ENCODE measurements around the gene CHSY3. TPM values are rescaled to one million over a fixed set of nuclear protein-coding genes. Genes with fewer than 3 reads are reported as not detected.

The CHSY3 gene
- total RNA-seq, 1 donor from 2014 or later: 0.85 TPM

- no peaks in the 10 kb centered on the region for H3K36me3 ChIP-seq
- peaks cover 28% of the 10 kb centered on the region for H3K4me1 ChIP-seq
- no peaks in the 10 kb centered on the region for H3K9me3 ChIP-seq (replicated peaks)
- no peak for TF ChIP-seq CTCF (IDR thresholded peaks at IDR 0.05; ENCODE audit: borderline replicate concordance)
- intact Hi-C loops (cut with micrococcal nuclease): loop anchor here (10.0 kb wide), 1 partner anchor 238 kb away; no protein-coding TSS in a partner anchor
- H3K27ac ChIP-seq (replicated peaks): no peak overlapping the region
- peak overlapping the region; percentile 82 for H3K4me3 ChIP-seq
- DNase-seq: no peak
- peaks cover 43% of the 10 kb centered on the region for H3K27me3 ChIP-seq (ENCODE audit: low read depth)
These were observed 2.1 kb downstream of the CHSY3 start for GRCh38 chr5:129906177-129906887.

GRCh38 chr5:129909225-129909624, 5.0 kb downstream of the CHSY3 start:
- H3K9me3 ChIP-seq (replicated peaks): no peaks in the 10 kb centered on the region
- H3K27ac ChIP-seq (replicated peaks): no peak overlapping the region
- H3K4me1 ChIP-seq: peaks cover 28% of the 10 kb centered on the region
- H3K27me3 ChIP-seq (ENCODE audit: low read depth): peaks cover 43% of the 10 kb centered on the region
- H3K4me3 ChIP-seq: no peak overlapping the region
- no peak for DNase-seq
- intact Hi-C loops (cut with micrococcal nuclease): loop anchor here (10.0 kb wide), 1 partner anchor 236 kb away; no protein-coding TSS in a partner anchor
- no peak for TF ChIP-seq CTCF (IDR thresholded peaks at IDR 0.05; ENCODE audit: borderline replicate concordance)
- no peaks in the 10 kb centered on the region for H3K36me3 ChIP-seq

GRCh38 chr5:129912601-129913255, 8.5 kb downstream of the CHSY3 start:
- Histone ChIP-seq H3K4me3 (no peak overlapping the region), H3K4me1 (no peaks in the 10 kb centered on the region), H3K9me3 (replicated peaks) (no peaks in the 10 kb centered on the region), H3K27ac (replicated peaks) (no peak overlapping the region), H3K27me3 (ENCODE audit: low read depth) (peaks cover 12% of the 10 kb centered on the region), H3K36me3 (no peaks in the 10 kb centered on the region)
- no peak for TF ChIP-seq CTCF (IDR thresholded peaks at IDR 0.05; ENCODE audit: borderline replicate concordance)
- intact Hi-C loops (cut with micrococcal nuclease): no loop called here
- no peak for DNase-seq

GRCh38 chr5:129915415-129915814, 11.2 kb downstream of the CHSY3 start:
- intact Hi-C loops (cut with micrococcal nuclease): no loop called here

GRCh38 chr5:129917224-129917623, 13.0 kb downstream of the CHSY3 start:
- Histone ChIP-seq H3K27ac (replicated peaks) (no peak overlapping the region), H3K4me1 (no peaks in the 10 kb centered on the region), H3K27me3 (ENCODE audit: low read depth) (no peaks in the 10 kb centered on the region), H3K36me3 (no peaks in the 10 kb centered on the region), H3K9me3 (replicated peaks) (no peaks in the 10 kb centered on the region), H3K4me3 (no peak overlapping the region)
- intact Hi-C loops (cut with micrococcal nuclease): no loop called here
- TF ChIP-seq CTCF (IDR thresholded peaks at IDR 0.05; ENCODE audit: borderline replicate concordance): no peak
- DNase-seq: no peak

More at GRCh38 chr5:129915415-129915814, 11.2 kb downstream of the CHSY3 start:
- TF ChIP-seq CTCF (IDR thresholded peaks at IDR 0.05; ENCODE audit: borderline replicate concordance): no peak
- no peaks in the 10 kb centered on the region for H3K36me3 ChIP-seq
- no peak for DNase-seq
- no peaks in the 10 kb centered on the region for H3K4me1 ChIP-seq
- no peaks in the 10 kb centered on the region for H3K27me3 ChIP-seq (ENCODE audit: low read depth)
- no peak overlapping the region for H3K27ac ChIP-seq (replicated peaks)
- no peak overlapping the region for H3K4me3 ChIP-seq
- no peaks in the 10 kb centered on the region for H3K9me3 ChIP-seq (replicated peaks)
